ENCODE measurements around the gene NFYC. TPM values are rescaled to one million over a fixed set of nuclear protein-coding genes. Genes with fewer than 3 reads are reported as not detected.

Gene NFYC
- polyA plus RNA-seq, 1 of the 3 experiments (the other 2 are of a cell fraction) = 72.4 TPM

GRCh38 chr1:40673452-40673851 is 18.1 kb upstream of the NFYC start:
- 69% methylated on average over 4 of the region's 4 CpGs for WGBS (ENCODE audit: low lambda C conversion rate)
- Histone ChIP-seq H3K4me3 (ENCODE audit: low read depth in 2 of 2, low read length in 1 of 2) (no peak overlapping the region), H2AFZ (ENCODE audit: low read depth) (no peak overlapping the region), H3K4me2 (no peak overlapping the region), H3F3A (replicated peaks; ENCODE audit: insufficient read depth) (no peaks in the 10 kb centered on the region), H3K9me2 (no peaks in the 10 kb centered on the region), H4K20me1 (ENCODE audit: insufficient read depth) (no peaks in the 10 kb centered on the region), H3K9me3 (no peaks in the 10 kb centered on the region), H3K36me3 (replicated peaks in 1 of 2; ENCODE audit: control insufficient read depth in 1 of 2, insufficient read depth in 2 of 2, low read length in 1 of 2) (no peaks in the 10 kb centered on the region), H3K9ac (no peak overlapping the region), H3K27ac (ENCODE audit: low read depth in 2 of 2, low read length in 1 of 2) (no peak overlapping the region), H3K4me1 (ENCODE audit: control insufficient read depth in 1 of 2, insufficient read depth in 2 of 2, low read depth in 1 of 2, low read length in 1 of 2) (peaks cover 0 to 4% of the 10 kb centered on the region in 2 experiments; a peak in 1 of 4 replicates), H3K27me3 (ENCODE audit: insufficient read depth) (no peaks in the 10 kb centered on the region), H3K79me2 (ENCODE audit: insufficient read depth) (no peaks in the 10 kb centered on the region)
- DNase-seq = no peak
- TF ChIP-seq ELF1 (IDR thresholded peaks at IDR 0.05) = no peak
- no peak for TF ChIP-seq MEF2A (IDR thresholded peaks at IDR 0.05; ENCODE audit: borderline replicate concordance, low read depth)
- no peak for TF ChIP-seq NFIC (IDR thresholded peaks at IDR 0.05; ENCODE audit: borderline replicate concordance)
- no peak for TF ChIP-seq YY1 (IDR thresholded peaks at IDR 0.05; ENCODE audit: low read depth)
- no peak for TF ChIP-seq SIN3A (IDR thresholded peaks at IDR 0.05; ENCODE audit: borderline replicate concordance, low read depth, low read length)
- TF ChIP-seq CTCF (IDR thresholded peaks at IDR 0.05) = no peak
- TF ChIP-seq EP300 (IDR thresholded peaks at IDR 0.05; ENCODE audit: borderline replicate concordance in 1 of 2, low read depth in 1 of 2, low read length in 1 of 2) = no peak
- TF ChIP-seq ZBTB33 (IDR thresholded peaks at IDR 0.05; ENCODE audit: borderline replicate concordance, low read depth) = no peak
- TF ChIP-seq, protein P1, sequence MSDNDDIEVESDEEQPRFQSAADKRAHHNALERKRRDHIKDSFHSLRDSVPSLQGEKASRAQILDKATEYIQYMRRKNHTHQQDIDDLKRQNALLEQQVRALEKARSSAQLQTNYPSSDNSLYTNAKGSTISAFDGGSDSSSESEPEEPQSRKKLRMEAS (IDR thresholded peaks at IDR 0.05; ENCODE audit: low read depth) = no peak
- TF ChIP-seq FOSL2 (IDR thresholded peaks at IDR 0.05; ENCODE audit: borderline replicate concordance, low read depth) = no peak
- TF ChIP-seq FOXJ3 (CRISPR knock-in tag; IDR thresholded peaks at IDR 0.05) = no peak
- TF ChIP-seq IRF3 (IDR thresholded peaks at IDR 0.05; ENCODE audit: low read depth, low read length) = no peak
- no peak for TF ChIP-seq RAD21 (IDR thresholded peaks at IDR 0.05; ENCODE audit: low read length)
- TF ChIP-seq EZH2phosphoT487 (IDR thresholded peaks at IDR 0.05; ENCODE audit: borderline replicate concordance, low read depth) = no peak
- TF ChIP-seq MXI1 (IDR thresholded peaks at IDR 0.05; ENCODE audit: low read depth, low read length) = no peak
- no peak for TF ChIP-seq GATA2 (CRISPR knock-in tag; IDR thresholded peaks at IDR 0.05)
- no peak for TF ChIP-seq TAF1 (IDR thresholded peaks at IDR 0.05; ENCODE audit: borderline replicate concordance, low read depth, low read length)
- TF ChIP-seq CHD2 (IDR thresholded peaks at IDR 0.05; ENCODE audit: low read length, partially characterized antibody) = no peak
- ChIA-PET CTCF (interaction anchor here (1.1 to 2.2 kb wide), 6 partner anchors 10 to 176 kb away, joined by 3 to 9 read pairs (median 6); no protein-coding TSS in a partner anchor), POLR2A (interaction anchor here (1.3 kb wide), 1 partner anchor 16 kb away, joined by 4 read pairs; no protein-coding TSS in a partner anchor)

Measured in SK-N-SH (cell line).